CD4-positive, alpha-beta T cell treated with Interleukin-6 at 100 ng/mL for 8 hours (primary cell): ENCODE data around the gene BORCS8.
"Not testable (repeated sequence)": the region's sequence is repeated elsewhere in the genome, so short reads cannot be mapped to it uniquely, and the experiment has no call there.

Source experiments
- DNase-seq: peaks from one replicate; pipeline ENCODE4 v3.0.0-alpha.2; 2020; ENCODE audit warnings: mixed read lengths, low spot score

BORCS8 gene

GRCh38 chr19:19148504-19148903 is 43.4 kb downstream of the BORCS8 start:
- DNase-seq = not testable (repeated sequence)

- no peak for DNase-seq
These were observed 44.6 kb downstream of the BORCS8 start for GRCh38 chr19:19147344-19147743.

- DNase-seq = no peak
These were observed 45.1 kb downstream of the BORCS8 start for GRCh38 chr19:19146865-19147264.

- DNase-seq = peak; percentile 82
These were observed 46.0 kb downstream of the BORCS8 start for GRCh38 chr19:19145684-19146608.

- DNase-seq = no peak
These were observed 46.7 kb downstream of the BORCS8 start for GRCh38 chr19:19145281-19145680.

- no peak for DNase-seq
These were observed 49.6 kb downstream of the BORCS8 start for GRCh38 chr19:19142347-19142746.

GRCh38 chr19:19140476-19140875 is 51.5 kb downstream of the BORCS8 start:
- no peak for DNase-seq

GRCh38 chr19:19139876-19140229 is 52.1 kb downstream of the BORCS8 start:
- DNase-seq = no peak

GRCh38 chr19:19138109-19138981 is 53.6 kb downstream of the BORCS8 start, which contains the start of gene TMEM161A:
Gene TMEM161A (minus strand): TSS chr19:19138478. CDS start chr19:19138428, 50 bp downstream.
- DNase-seq = peak; percentile 97

GRCh38 chr19:19137556-19138108 is 54.3 kb downstream of the BORCS8 start:
- DNase-seq = no peak

- not testable (repeated sequence) for DNase-seq
These were observed 56.2 kb downstream of the BORCS8 start for GRCh38 chr19:19135713-19136112.

GRCh38 chr19:19134687-19135158 is 57.2 kb downstream of the BORCS8 start:
- DNase-seq = peak; percentile 14

GRCh38 chr19:19133985-19134384 is 58.0 kb downstream of the BORCS8 start:
- DNase-seq = no peak

GRCh38 chr19:19132912-19133311 is 59.0 kb downstream of the BORCS8 start:
- no peak for DNase-seq

GRCh38 chr19:19131989-19132388 is 60.0 kb downstream of the BORCS8 start:
- DNase-seq = no peak
